Stimulated activated CD4-positive, alpha-beta T cell treated with anti-CD3 and anti-CD28 coated beads, Interleukin-1b, Interleukin-23, amount 100 ng/mL, for 48 hours (primary cell): ENCODE data around the gene HECTD4.
A peak's percentile ranks its signal among the peaks of the same experiment; 100 is the strongest.
"Not testable (repeated sequence)": the region's sequence is repeated elsewhere in the genome, so short reads cannot be mapped to it uniquely, and the experiment has no call there.

Source experiments
- DNase-seq: peaks from one replicate; pipeline ENCODE4 v3.0.0-alpha.2; 2020

Gene HECTD4

DNA sequence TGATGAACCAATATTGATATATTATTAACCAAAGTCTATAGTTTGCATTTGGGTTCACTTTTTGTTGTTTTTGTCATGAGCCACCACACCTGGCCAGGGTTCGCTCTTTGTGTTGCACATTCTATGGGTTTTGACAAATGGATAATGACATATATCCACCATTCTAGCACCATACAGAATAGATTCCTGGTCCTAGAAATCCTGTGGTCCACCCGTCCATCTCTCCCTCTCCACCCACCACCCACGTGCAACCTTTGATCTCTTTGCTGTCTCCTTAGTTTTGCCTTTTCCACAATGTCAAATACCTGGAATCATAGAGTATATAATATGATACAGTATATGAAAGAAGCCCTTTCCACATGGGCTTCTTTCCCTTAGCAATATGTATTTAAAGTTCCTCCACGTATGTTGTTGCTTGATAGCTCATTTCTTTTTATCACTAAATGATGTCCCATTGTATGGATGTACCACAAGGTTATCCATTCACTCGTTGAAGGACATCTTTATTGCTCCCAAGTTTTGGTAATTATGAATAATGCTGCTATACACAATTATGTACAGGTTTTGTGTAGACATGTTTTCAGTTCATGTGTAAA, 19.8 kb upstream of the HECTD4 start:
- no peak for DNase-seq

DNA sequence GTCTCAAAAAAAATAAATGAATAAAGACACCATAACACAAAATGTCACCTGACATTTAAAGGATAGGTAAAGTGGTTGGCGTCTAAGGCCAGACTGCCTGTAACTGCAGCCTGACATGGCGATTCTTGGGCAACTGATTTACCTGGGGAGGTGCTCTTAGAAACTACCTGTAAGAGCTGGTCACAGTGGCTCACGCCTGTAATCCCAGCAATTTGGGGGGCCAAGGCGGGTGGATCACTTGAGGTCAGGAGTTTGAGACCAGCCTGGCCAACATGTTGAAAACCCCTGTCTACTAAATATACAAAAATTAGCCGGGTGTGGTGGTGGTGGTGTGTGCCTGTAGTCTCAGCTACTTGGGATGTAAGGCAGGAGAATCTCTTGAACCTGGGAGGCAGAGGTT, 18.8 kb upstream of the HECTD4 start:
- no peak for DNase-seq

- DNase-seq, result no peak
Measured at GRCh38 chr12:112393328-112393727, 11.1 kb upstream of the HECTD4 start.

GRCh38 chr12:112389922-112390654, 7.9 kb upstream of the HECTD4 start:
- DNase-seq, result not testable (repeated sequence)

DNA sequence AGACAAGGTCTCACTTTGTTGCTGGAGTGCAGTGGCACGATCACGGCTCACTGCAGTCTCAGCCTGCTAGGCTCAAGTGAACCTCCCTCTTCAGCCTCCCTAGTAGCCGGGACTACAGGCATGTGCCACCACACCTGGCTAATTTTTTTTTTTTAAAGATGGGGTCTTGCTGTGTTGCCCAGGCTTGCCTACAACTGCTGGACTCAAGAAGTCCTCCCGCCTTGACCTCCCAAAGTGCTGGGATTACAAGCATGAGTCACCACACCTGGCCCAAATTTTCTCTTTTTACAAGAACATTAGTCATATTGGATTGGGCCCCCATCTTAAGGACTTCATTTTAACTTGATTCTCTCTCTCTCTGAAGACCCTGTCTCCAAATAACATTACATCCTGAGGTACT, 7.0 kb upstream of the HECTD4 start:
- DNase-seq, result no peak

- DNase-seq, result no peak
Measured at GRCh38 chr12:112386726-112387125, 4.5 kb upstream of the HECTD4 start.

DNA sequence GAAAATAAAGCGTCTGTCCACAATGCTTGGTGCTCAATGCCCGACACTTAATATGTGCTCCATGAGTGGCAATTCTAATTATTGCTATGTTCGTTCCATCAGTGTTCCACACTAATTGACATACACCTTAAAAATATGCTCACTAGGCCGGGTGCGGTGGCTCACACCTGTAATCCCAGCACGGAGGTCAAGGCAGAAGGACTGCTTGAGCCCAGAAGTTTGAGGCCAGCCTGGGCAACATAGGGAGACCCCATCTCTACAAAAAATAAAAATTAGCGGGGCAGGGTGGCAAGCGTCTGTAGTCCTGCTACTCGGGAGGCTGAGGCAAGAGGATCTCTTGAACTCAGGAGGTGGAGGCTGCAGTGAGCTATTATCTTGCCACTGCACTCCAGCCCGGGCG, 635 bp upstream of the HECTD4 start:
- no peak for DNase-seq

DNA sequence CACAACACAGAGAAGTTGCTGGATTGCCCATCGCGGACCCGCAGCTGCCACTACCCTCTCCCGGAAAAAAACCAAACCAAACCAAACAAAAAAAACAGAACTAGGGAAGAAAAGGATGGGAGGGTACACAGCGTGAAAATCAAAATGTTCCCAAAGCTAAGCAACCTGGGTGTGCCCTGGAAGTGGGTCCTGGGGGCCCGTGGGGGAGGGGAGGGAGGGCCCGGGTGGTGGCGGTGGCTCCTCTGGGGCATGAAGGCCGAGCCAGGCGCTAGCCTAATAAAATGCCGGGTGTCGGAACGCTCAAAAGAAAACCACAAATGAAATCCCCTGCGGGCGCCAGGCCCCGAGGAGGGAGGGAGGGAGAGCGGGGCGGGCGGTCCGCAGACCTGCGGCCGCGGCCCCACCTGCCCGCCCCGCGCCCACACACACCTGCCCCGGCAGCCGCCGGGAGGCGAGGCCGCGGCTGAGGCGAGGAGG, 787 bp downstream of the HECTD4 start:
- DNase-seq, result peak; percentile 17

- no peak for DNase-seq
Measured at GRCh38 chr12:112380663-112381405, 1.4 kb downstream of the HECTD4 start.

DNA sequence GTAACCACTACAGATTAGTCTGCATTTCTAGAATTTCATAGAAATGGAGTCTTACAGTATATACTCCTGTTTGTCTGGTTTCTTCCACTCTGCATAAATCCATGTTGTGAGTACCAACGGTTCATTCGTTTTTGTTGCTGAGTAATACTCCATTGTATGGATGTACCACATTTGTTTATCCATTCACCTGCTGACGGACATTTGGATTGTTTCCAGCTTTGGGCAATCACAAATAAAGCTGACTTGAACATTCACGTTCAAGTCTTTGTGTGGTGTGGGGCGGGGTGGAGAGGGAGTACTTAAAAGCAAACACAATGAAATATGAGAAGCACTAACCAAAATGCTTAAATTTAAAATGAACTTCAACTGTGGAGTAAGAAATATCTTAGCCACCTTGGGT, 7.1 kb downstream of the HECTD4 start:
- DNase-seq, result no peak

DNA sequence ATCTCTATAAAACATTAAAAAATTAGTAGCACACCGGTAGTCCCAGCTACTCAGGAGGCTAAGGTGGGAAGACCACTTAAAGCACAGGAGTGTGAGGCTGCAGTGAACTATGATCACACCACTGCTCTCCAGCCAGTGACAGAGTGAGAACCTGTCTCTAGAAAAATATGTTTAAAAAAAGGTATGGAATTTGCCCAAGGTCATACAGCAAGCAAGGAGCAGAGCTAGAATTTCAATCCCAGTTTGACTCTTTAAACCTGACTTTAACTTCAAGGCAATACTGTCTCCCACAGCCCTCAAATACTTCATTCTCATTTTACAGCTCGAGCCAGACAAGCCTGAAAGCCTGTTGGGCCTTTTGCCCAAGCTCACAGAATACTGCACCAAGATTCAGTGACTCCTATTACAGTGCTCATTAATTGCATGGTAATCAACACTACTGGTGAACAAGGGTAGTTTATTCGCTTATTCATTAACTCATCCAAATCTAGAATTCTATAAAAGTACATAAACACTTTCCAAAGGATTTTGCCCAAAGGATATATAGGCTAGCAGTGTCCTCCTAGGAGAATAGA, 8.0 kb downstream of the HECTD4 start:
- no peak for DNase-seq

GRCh38 chr12:112370868-112371510, 11.2 kb downstream of the HECTD4 start:
- no peak for DNase-seq

- DNase-seq, result no peak
Measured at GRCh38 chr12:112370199-112370598, 12.0 kb downstream of the HECTD4 start.

- no peak for DNase-seq
Measured at GRCh38 chr12:112368856-112369255, 13.4 kb downstream of the HECTD4 start.

- no peak for DNase-seq
Measured at GRCh38 chr12:112367965-112368364, 14.3 kb downstream of the HECTD4 start.

DNA sequence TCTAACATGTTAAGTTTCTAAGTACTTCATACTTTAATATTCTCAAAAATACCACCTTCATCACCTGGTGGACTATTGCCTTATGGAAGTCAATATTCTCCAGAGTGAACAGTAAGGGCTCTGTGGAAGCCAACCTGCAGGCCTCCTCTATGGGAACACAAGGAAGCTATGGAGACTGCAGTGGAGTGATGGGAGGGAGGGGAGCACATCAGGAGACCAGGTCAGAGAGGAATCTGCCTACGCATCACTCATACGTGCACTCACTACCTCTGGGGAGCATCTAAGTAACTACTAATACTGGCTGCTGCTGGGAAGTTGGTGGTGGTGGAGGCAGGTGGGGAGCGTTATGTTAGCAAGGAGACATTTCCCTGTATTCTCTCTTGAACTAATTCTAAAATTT, 19.9 kb downstream of the HECTD4 start:
- DNase-seq, result no peak

- DNase-seq, result no peak
Measured at GRCh38 chr12:112361271-112361670, 21.0 kb downstream of the HECTD4 start.

DNA sequence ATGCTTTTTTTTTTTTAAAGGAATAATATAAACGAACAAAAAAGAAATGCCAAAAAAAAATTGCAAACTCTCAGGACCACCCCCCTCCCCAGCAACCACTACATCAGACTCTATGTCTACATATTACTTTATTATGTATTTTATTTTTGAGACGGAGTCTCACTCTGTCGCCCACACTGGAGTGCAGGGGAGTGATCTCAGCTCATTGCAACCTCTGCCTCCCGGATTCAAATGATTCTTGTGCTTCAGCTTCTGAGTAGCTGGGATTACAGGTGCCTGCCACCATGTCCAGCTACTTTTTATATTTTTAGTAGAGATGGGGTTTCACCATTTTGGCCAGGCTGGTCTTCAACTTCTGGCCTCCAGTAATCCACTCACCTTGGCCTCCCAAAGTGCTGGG, 22.9 kb downstream of the HECTD4 start:
- DNase-seq, result no peak

DNA sequence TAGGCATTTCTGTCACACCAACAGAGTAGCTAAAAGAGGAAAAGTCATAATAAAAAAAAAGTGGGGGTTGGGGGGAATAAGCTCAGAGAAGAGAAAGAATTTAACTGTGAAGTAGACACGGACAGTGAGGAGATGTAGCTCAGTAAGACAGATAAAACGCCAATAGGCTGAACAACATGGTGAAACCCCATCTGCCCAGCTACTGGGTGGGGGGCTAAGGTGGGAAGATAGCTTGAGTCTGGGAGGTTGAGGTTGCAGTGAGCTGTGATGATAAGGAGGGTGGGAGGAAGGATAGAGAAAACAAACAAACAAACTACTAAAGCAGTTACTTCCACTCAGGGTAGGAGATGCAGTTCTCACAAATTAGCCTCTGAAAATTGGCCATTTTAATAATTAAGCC, 25.0 kb downstream of the HECTD4 start:
- DNase-seq, result no peak

DNA sequence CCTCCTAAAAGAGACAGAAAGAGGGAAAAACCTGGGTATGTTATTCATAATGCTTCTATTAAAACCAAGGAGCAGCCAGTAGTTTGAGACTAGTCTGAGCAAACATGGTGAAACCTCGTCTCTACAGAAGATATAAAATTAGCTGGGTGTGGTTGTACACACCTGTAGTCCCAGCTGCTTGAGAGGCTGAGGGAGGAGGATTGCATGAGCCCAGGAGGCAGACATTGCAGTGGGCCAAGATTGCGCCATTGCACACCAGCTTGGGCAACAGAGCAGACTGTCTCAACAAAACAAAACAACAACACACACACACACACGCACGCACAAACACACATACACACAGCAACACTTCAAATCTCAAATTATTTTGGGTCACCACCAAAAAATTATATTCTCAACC, 27.8 kb downstream of the HECTD4 start:
- DNase-seq, result no peak

DNA sequence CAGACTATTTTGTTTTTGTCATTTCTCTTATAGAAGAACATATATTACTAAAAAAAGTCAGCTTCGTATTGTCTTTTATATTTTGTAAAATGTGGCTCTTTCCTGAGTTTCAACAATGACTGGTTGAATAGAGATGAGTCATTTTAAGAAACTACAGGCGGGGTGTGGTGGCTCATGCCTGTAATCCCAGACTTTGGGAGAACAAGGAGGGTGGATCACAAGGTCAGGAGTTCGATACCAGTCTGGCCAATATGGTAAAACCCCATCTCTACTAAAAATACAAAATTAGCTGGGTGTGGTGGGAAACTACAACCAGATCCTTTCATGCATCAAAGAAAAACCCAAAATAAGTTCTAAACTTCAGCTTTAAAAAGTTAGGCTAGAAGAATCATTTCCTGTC, 28.8 kb downstream of the HECTD4 start:
- DNase-seq, result no peak

GRCh38 chr12:112352921-112353320, 29.3 kb downstream of the HECTD4 start:
- no peak for DNase-seq
